HG02571 (cell line): Measurements from ENCODE around the gene SYCP2.
A peak's percentile ranks its signal among the peaks of the same experiment; 100 is the strongest.
"Not testable (repeated sequence)": the region's sequence is repeated elsewhere in the genome, so short reads cannot be mapped to it uniquely, and the experiment has no call there.

Experiments
- ATAC-seq: cut with Tn5 transposase; IDR thresholded peaks from one replicate; pipeline ENCODE4 v1.9.1; 2021; ENCODE audit warnings: mild to moderate bottlenecking, moderate library complexity; ENCODE audit not compliant: unreplicated experiment

The SYCP2 gene

DNA sequence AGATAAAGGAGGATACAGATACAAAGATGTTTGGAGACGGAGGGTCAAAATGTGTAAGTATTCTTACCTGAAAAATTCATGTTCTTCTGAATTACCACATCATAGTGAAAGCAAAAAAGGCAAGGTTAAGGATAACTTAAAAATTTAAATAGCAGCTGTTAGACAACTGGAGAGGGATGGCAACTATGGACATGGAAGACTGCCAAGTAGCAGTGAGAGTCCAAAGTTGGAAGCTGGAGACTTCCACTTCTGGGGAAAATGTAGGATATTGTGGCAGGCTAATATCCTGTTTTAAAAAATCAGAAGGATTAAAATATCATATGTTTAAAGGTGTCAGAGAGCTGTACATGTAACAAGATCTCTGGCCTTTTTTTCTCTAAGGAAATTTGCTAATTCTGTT lies 29.8 kb downstream of the SYCP2 start:
- no peak for ATAC-seq

DNA sequence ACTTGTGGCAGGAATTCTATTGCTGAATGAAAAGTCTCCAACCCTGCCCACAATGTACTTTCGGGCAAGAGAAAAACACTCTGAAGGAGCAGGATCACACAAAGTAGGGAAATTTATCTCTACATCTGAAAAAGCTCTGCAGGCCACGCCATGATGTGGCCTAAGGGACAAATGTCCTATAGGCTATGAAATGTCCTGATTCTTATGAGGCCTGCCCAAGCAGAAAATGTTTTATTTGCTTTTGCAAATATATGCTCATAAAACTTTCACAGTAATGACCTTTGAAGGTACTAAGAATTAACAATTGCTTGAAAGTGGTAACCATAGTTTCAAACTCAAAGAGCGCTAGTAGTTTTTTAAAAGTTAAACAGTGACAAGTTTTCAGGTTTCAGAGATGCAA lies 31.0 kb downstream of the SYCP2 start:
- ATAC-seq: no peak

DNA sequence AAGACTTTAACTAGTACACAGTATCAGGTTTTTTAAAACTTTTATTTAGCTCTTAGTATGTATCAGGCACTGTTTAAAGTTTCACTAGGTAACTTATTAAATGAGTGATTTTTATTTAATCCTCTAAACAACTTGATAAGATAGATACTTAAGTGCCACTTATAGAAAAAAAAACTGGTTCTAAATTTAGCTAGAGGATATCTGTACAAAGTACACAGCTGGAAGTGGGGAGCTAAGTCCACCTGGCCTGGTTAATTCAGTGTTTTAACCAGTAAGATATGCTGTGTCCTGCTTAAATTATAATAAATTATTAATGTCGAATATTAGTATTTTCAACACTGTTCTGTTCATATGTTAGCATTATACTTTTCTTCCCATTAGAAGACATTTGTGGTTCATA lies 37.5 kb downstream of the SYCP2 start:
- ATAC-seq: no peak

DNA sequence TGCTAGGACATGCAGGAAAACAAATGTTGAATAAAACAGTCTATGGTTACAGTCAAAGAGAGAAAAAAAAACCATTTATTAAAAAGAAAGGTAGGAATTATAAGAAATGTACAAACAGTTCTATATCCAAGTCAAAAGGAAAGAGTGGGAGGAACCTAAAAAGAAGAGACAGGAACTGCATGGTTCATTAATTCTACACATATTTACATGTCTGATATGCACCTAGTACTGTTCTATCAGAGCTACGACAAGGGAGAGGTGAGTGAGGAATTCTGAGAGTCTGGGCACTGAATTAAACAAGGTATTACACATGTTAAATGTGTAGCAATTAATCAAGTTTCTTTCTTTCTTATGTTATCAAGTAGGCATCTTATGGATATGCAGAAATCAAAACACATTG lies 41.9 kb downstream of the SYCP2 start:
- no peak for ATAC-seq

DNA sequence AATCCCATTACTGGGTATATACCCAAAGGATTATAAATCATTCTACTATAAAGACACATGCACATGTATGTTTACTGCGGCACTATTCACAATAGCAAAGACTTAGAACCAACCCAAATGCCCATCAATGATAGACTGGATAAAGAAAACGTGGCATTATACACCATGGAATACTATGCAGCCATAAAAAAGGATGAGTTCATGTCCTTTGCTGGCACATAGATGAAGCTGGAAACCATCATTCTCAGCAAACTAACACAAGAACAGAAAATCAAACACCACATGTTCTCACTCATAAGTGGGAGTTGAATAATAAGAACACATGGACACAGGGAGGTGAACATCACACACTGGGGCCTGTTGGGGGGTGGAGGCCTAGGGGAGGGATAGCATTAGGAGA lies 43.4 kb downstream of the SYCP2 start:
- ATAC-seq: not testable (repeated sequence)

DNA sequence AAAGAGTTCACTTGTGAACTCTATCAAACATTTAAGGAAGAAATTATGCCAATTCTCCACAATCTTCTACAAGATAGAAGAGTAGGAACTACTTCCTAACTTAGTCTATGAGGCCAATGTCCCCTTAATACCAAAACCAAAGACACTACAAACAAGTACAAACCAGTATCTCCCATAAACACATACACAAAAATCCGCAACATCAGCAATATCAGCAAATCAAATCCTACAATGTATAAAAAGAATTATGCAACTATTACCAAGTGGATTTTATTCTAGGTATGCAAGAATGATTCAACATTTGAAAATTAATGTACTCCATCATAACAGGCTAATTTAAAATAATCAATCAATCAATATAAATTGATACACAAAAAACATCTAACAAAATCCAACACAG lies 45.4 kb downstream of the SYCP2 start:
- ATAC-seq: no peak

DNA sequence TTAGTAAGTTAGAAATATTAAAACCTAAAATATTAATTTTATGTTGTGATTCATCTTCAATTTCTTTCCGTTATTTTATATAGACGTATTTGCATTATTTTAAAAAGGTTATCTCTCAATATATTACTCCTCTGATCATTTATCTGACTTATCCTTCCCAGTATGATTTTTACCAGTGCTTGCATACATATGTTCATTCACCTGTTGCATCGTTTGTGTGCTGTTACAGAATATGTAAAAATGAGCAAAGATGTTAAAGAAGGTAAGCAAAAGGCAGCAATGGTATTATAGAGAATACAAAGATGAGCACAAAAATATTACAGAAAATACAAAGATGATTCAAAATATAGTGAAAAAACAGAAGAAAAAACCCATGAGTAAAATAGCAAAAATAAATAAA lies 48.9 kb downstream of the SYCP2 start:
- ATAC-seq: no peak

DNA sequence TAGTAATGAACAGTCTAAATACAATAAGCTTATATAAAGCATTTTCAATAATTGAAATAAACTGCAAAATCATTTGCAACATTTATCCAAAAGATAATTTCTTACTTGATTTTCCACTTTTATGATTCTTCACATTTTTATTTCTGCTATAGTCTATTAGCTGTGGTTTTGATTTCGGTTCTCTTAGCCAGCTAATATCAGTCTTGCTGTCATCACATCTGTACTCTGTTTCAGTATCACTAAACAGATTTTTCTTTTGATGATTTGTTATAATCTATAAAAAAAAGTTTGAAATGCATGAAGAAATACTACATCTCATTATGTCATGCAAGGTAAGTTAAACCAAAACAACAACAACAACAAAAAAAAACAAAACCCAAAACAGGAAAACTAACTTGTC lies 53.2 kb downstream of the SYCP2 start:
- no peak for ATAC-seq

DNA sequence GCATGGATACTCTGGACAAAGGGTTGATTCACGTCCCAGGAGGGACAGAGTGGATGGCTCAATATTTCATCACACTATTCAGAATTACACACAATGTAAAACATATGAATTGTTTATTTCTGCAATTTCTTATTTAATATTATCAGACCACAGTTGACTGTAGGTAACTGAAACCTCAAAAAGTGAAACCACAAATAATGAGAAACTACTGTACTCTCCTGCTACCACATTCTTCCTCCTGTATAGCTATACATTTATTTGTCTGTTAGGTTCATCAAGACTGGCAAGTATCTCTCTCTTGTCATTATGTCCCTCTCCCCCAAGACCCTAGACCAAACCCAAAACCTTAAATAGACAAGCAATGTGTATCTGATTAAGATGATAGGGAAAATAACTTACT lies 60.0 kb downstream of the SYCP2 start:
- ATAC-seq: no peak

DNA sequence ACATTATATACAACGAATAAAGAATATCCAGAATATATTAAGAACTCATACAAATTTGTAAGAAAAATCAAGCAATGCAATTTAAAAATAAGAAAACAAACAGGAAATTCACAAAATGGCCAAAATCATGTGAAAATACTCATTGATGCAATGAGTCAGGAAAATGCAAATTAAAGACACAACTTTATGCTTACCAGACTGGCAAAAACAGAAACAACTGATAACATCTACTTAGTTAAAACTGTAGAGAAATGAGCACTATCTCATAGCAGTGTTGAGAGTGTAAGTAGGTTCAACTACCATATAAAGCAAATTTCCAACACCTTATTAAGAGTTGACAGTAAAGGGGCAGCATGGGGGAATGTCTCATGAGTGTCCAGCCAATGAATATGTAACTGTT lies 62.3 kb downstream of the SYCP2 start:
- ATAC-seq: no peak

DNA sequence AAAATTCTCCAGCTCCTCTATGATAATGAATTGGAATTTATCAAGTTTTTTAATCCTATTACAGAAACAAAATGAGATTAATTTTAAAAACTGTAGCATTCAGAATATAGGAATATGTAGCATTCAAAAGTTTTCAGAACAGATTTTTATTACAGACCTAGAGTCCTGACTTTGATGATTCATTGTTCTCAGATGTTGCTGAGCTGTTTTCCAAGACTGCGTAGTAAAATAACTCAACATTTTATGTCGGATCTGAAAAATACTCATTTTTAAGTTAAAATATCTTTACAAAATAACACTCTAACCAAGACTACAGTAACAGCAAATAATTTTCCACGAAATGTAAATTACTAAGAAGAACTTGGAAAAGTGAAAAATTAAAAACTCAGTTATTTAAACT lies 67.1 kb downstream of the SYCP2 start:
- no peak for ATAC-seq

DNA sequence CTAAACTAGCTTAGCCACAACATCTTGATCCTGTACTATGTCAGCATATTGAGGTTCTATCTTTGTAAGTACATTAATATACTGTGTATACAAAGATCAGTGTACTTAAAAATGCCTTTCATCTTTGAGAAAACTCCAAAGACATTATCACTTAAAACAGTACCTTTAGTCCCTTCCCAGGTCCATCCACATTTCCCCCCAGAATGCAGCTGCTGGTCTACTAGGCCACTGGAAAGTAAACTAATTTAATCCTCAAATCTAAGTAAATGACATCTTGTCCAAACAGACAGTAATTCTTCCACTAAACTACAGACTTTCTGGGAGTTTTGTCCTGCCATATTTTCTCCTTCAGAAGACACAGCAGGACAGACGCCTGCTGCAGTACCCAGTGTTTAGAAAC lies 68.7 kb downstream of the SYCP2 start:
- no peak for ATAC-seq

DNA sequence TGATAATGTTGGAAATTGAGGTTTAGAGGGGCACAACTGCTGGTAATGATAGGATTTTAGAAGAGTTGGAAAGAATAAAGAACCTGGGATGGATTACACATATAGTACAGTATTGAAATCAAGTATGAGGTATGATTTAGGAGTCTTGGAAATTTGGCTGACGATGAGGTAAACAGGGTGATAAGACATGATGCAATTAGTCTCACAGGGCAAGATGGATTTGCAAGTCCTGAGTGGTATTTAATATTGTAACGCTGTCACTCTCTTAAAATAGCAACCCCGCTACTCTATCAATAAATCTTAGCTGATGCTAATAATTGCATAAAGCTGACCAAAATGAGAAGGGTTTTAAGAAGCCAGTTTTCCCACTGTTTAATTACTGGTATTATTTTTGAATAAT lies 70.4 kb downstream of the SYCP2 start:
- no peak for ATAC-seq

DNA sequence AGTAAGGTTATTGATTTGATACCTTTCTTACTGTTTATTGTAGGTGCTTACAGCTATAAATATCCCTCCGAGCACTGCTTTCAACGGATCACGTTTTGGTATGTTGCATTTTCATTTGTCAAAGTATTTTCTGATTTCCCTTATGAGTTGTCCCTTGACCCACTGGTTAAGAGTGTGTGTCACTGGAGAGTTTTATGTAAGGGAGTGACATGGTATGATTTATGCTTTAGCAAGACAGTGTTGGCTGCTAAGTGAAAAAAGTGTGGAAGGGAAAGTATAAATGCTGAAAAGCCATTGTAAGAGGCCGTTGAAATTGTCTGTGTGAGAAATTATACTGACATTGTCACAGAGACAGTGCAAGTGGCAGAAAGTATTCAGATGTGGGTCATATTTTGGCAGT lies 72.0 kb downstream of the SYCP2 start:
- ATAC-seq: no peak

DNA sequence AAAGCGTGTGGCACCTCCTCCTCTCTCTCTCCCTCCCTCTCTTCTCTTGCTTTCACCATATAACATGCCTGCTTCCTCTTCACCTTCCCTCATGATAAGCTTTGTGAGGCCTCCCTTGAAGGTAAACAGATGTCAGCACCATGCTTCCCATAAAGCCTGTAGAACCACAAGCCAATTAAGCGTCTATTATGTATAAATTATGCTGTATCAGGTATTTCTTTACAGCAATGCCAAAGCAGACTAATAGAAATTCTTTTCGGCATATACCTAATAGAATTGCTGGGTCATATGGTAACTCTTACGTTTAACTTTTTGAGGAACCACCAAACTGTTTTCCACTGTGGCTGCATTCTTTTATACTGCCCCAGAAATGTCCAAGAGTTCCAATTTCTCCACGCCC lies 75.0 kb downstream of the SYCP2 start:
- ATAC-seq: no peak

DNA sequence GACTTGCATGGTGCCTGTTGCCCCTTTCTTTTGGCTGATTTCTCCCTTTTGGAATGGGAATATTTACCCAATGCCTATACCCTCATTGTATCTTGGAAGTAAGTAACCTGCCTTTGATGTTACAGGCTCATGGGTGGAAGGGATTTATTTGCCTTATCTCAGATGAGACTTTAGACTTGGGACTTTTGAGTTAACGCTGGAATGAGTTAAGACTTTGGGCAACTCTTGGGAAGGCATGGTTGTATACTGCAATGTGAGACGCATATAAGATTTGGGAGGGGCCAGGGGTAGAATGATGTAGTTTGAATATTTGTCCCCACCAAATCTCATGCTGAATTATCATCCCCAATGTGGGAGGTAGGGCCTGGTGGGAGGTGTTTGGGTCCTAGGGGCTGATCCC lies 75.5 kb downstream of the SYCP2 start:
- no peak for ATAC-seq

DNA sequence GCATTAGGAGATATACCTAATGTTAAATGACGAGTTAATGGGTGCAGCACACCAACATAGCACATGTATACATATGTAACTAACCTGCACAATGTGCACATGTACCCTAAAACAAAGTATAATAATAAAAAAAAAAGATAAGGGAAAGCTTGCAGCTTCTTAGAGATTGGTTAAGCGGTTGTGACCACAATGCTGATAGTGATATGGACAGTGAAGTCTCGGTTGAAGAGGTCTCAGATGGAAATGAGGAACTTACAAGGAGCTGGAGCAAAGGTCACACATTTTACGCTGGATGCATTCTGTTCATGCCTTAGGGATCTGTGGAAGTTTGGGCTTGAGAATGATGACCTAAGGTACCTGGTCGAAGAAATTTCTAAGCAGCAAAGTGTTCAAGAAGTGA lies 76.5 kb downstream of the SYCP2 start:
- not testable (repeated sequence) for ATAC-seq

DNA sequence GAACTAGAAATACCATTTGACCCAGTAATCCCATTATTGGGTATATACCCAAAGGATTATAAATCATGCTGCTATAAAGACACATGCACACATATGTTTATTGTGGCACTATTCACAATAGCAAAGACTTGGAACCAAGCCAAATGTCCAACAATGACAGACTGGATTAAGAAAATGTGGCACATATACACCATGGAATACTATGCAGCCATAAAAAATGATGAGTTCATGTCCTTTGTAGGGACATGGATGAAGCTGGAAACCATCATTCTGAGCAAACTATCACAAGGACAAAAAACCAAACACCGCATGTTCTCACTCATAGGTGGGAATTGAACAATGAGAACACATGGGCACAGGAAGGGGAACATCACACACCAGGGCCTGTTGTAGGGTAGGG lies 76.9 kb downstream of the SYCP2 start:
- ATAC-seq: not testable (repeated sequence)

DNA sequence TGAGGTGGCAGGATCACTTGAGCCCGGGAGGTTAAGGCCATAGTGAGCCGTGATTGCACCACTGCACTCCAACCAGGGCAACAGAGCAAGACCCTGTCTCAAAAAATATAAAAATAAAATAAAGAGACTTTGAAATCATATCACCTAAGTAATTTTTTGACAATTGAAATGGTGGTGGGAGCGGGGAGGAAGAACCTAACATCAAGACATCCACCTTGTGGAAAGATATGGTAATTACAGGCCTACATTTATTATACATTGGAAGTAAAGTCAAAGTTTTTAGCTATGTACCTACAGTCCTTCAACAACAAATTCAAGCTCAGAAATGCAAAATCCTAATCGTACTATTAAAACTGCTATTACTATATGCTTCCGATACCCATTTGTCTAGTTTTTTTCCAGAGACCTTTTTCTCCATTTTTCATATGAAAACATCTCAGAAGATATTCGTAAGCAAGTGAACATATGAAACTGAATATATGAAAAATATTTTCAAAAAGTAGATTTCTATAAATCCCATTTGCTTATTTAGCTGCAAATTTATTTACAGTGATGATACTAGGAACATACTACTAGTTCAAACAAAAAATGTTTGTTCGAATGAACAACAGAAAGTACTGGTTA lies 83.3 kb downstream of the SYCP2 start:
- ATAC-seq: no peak

DNA sequence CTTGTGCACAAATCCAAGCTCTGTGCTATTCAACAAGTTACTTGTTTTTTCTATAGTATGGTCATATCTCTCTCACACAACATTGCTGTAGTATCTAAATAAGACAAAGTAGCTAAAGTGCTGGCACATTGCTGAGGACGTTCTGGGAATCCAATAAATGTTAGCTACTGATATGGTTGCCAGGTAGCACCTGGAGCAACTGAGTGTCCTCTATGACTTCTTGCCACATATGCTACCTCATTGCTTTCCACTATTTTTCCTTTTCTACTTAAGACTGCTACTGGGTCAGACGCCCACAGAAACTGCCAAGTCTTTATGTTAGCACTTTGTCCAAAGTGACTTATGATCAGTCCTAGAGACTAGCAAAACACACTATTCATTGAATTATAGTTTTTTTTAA lies 85.3 kb downstream of the SYCP2 start:
- ATAC-seq: no peak

DNA sequence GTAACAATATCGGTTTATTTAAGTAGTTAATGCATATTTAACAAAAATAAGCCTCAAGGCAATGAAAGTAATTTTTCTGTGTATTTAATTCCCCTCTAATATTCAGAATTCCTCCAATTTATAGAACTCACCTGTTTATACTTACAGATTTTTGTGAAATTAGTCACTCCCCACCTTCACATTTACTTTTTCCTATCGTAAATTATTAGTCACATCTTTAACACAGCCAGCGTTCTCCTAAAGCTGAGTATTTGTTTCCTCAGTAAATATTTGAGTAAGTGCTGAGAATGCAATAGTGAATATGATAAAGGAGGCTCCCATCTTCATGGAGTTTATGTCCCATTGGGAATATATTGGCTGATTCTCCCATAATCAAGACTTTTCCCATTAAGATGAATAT lies 88.0 kb downstream of the SYCP2 start:
- no peak for ATAC-seq

DNA sequence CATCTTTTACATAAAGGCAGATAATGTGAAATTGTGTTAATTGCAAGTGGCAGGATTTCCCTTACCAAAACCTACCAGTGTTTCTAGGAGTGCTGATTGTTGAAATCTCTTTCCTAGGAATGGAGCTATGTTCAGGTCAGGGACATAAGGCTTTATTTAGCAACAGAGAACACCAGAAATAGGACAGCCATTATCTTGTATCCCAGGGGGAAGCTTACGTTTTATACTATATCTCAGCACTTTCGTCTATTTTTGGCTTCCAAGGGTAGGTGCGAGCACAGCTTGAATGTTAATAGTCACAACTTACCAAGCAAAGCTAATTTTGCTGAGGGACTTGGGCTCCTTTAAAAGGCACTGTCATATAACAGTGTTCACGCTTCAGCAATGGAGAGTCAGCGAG lies 94.0 kb downstream of the SYCP2 start:
- ATAC-seq: no peak

DNA sequence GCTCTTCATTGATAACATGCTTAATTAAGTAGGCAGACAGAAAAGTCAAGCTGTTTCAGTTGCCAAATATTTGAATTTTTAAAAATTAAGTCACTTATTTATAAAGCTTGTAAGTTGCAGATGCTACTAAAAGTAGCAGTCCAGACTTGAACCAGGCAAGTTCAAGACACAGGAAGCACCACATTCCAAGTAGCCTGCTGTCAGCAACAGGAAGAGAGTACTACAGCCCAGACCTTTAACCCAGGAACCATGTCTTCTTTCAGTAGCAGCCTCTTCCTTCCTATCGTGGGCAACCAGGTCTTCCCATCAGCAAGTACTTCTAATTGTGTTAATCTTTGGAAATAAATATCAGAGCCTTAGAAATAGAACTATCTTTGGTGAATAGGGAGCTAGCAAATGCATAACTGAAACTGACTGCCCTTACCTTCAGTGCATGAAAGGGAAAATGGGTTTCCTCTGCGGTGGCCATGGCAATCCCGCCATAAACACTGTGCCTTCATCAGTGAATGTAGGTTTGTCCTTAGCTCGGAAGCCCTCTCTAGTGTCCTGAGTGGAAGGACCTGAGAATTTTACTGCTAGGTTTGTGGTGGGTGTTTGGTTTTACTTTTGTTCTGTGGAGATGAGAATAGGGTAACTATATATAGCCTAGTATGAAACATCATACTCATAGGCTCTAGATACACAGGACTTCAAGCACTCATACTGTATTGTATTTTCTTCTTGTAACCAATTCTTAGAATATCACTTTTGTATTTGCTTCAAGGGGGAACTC lies 95.6 kb downstream of the SYCP2 start:
- ATAC-seq: peak; percentile 65
